SH-SY5Y (cell line): ENCODE measurements around the gene SIGMAR1.

ENCODE experiments used
- GATA2 ChIP-seq: IDR thresholded peaks from 2 replicates; pipeline ENCODE4 v1.6.1; 2011; ENCODE audit warnings: mild to moderate bottlenecking, low read depth, low read length
- GATA3 ChIP-seq: IDR thresholded peaks from 2 replicates; pipeline ENCODE4 v1.6.1; 2011; ENCODE audit warnings: low read depth, mild to moderate bottlenecking, low read length, moderate library complexity

DNA sequence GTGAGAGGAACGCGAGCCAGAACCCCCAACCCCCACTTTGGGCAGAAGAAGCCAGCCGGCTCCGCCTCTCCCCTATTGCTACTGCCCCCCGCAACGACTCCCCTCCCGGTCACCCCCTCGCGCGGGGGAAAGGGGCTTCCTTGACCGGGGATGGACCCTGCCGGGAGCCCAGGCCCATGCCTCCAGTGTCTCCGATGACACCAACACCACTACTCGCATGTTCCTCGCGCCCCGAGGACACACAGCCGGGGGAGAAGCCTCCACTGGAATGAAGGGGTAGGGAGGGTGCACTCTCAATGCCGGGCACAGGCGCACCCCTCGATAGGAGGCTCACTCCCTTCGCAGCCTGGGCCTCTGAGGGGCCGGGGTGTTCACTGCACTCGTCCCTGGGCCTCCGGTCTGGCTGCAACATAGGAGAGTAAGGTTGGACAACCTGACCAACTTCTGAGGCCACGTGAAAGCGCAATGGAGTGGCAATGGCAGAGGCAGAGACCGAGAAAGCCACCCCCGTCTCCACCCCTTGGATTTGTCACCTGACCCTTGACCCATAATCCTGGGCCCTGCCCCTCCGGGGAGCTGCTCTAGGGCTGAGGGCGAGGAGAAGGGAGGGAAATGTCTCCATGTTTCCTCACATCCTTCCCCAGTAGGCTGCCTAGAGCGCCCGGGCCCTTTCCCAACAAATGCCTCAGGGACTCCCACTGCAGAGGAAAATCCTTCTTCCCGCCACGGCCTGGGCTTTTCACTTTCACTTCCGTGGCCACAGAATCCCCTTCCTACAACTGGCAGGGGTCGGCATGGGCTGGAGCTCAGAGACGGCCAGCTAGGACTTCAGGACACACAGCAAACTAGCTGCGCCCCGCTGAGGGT, 47.0 kb downstream of the SIGMAR1 start:
- no peak for TF ChIP-seq GATA2
- TF ChIP-seq GATA3: no peak
